Measurements from ENCODE around the gene PDE1A.
A peak's percentile ranks its signal among the peaks of the same experiment; 100 is the strongest.

Gene PDE1A

GRCh38 chr2:182302174-182302573 is 124.7 kb downstream of the PDE1A start:
- no peak for TF ChIP-seq CTCF (IDR thresholded peaks at IDR 0.05; ENCODE audit: low read depth, low read length, missing control alignments)
- Histone ChIP-seq H3K4me3 (ENCODE audit: low read depth, low read length) (no peak overlapping the region), H3K36me3 (replicated peaks) (no peaks in the 10 kb centered on the region), H3K27me3 (replicated peaks) (no peaks in the 10 kb centered on the region), H3K27ac (no peak overlapping the region)
- DNase-seq = peak; percentile 78
- in situ Hi-C loops (cut with HindIII; ENCODE audit: low pct_ligation_motif_present, low sequenced_read_pairs) = no loop called here

GRCh38 chr2:182301093-182301492 is 125.7 kb downstream of the PDE1A start:
- Histone ChIP-seq H3K36me3 (replicated peaks) (no peaks in the 10 kb centered on the region), H3K4me3 (ENCODE audit: low read depth, low read length) (no peak overlapping the region), H3K27ac (no peak overlapping the region), H3K27me3 (replicated peaks) (no peaks in the 10 kb centered on the region)
- no peak for TF ChIP-seq CTCF (IDR thresholded peaks at IDR 0.05; ENCODE audit: low read depth, low read length, missing control alignments)
- in situ Hi-C loops (cut with HindIII; ENCODE audit: low pct_ligation_motif_present, low sequenced_read_pairs) = no loop called here
- DNase-seq = no peak

- no peak overlapping the region for H3K27ac ChIP-seq
- H3K36me3 ChIP-seq (replicated peaks) = no peaks in the 10 kb centered on the region
- DNase-seq = no peak
- in situ Hi-C loops (cut with HindIII; ENCODE audit: low pct_ligation_motif_present, low sequenced_read_pairs) = no loop called here
- no peak overlapping the region for H3K4me3 ChIP-seq (ENCODE audit: low read depth, low read length)
- no peak for TF ChIP-seq CTCF (IDR thresholded peaks at IDR 0.05; ENCODE audit: low read depth, low read length, missing control alignments)
- no peaks in the 10 kb centered on the region for H3K27me3 ChIP-seq (replicated peaks)
Measured at GRCh38 chr2:182300608-182301007, 126.2 kb downstream of the PDE1A start.

GRCh38 chr2:182299632-182300031 is 127.2 kb downstream of the PDE1A start:
- Histone ChIP-seq H3K36me3 (replicated peaks) (no peaks in the 10 kb centered on the region), H3K4me3 (ENCODE audit: low read depth, low read length) (no peak overlapping the region), H3K27me3 (replicated peaks) (no peaks in the 10 kb centered on the region), H3K27ac (no peak overlapping the region)
- in situ Hi-C loops (cut with HindIII; ENCODE audit: low pct_ligation_motif_present, low sequenced_read_pairs) = no loop called here
- no peak for DNase-seq
- TF ChIP-seq CTCF (IDR thresholded peaks at IDR 0.05; ENCODE audit: low read depth, low read length, missing control alignments) = no peak

- no peak overlapping the region for H3K4me3 ChIP-seq (ENCODE audit: low read depth, low read length)
- DNase-seq = no peak
- TF ChIP-seq CTCF (IDR thresholded peaks at IDR 0.05; ENCODE audit: low read depth, low read length, missing control alignments) = no peak
- H3K36me3 ChIP-seq (replicated peaks) = no peaks in the 10 kb centered on the region
- H3K27ac ChIP-seq = no peak overlapping the region
- in situ Hi-C loops (cut with HindIII; ENCODE audit: low pct_ligation_motif_present, low sequenced_read_pairs) = no loop called here
- H3K27me3 ChIP-seq (replicated peaks) = no peaks in the 10 kb centered on the region
Measured at GRCh38 chr2:182298456-182298855, 128.4 kb downstream of the PDE1A start.

GRCh38 chr2:182291296-182291695 is 135.5 kb downstream of the PDE1A start:
- Histone ChIP-seq H3K36me3 (replicated peaks) (no peaks in the 10 kb centered on the region), H3K27ac (no peak overlapping the region), H3K27me3 (replicated peaks) (no peaks in the 10 kb centered on the region), H3K4me3 (ENCODE audit: low read depth, low read length) (no peak overlapping the region)
- in situ Hi-C loops (cut with HindIII; ENCODE audit: low pct_ligation_motif_present, low sequenced_read_pairs) = no loop called here
- TF ChIP-seq CTCF (IDR thresholded peaks at IDR 0.05; ENCODE audit: low read depth, low read length, missing control alignments) = no peak
- no peak for DNase-seq

Data from brain microvascular endothelial cell (primary cell).